Measurements from ENCODE around the gene ANKRD65.

The ANKRD65 gene

GRCh38 chr1:1423245-1423597 lies 2.1 kb upstream of the ANKRD65 start:
- TF ChIP-seq REST (IDR thresholded peaks at IDR 0.05; ENCODE audit: insufficient read depth in 1 of 2, low read depth in 2 of 2, low read length in 2 of 2) (no peak), SIN3A (IDR thresholded peaks at IDR 0.05; ENCODE audit: borderline replicate concordance, insufficient read depth, low read length) (no peak), POLR2AphosphoS5 (IDR thresholded peaks at IDR 0.05; ENCODE audit: low read depth, low read length) (no peak), TAF1 (IDR thresholded peaks at IDR 0.05; ENCODE audit: borderline replicate concordance, insufficient read depth, low read length) (no peak), FOXP2 (optimal IDR thresholded peaks at IDR 0.05; ENCODE audit: borderline replicate concordance, extremely low read depth, extremely low read length, insufficient read depth) (no peak)

GRCh38 chr1:1422465-1423244 lies 1.6 kb upstream of the ANKRD65 start:
- TF ChIP-seq FOXP2 (optimal IDR thresholded peaks at IDR 0.05; ENCODE audit: borderline replicate concordance, extremely low read depth, extremely low read length, insufficient read depth), result no peak
- TF ChIP-seq REST (IDR thresholded peaks at IDR 0.05; ENCODE audit: insufficient read depth in 1 of 2, low read depth in 2 of 2, low read length in 2 of 2), result no peak
- no peak for TF ChIP-seq SIN3A (IDR thresholded peaks at IDR 0.05; ENCODE audit: borderline replicate concordance, insufficient read depth, low read length)
- no peak for TF ChIP-seq TAF1 (IDR thresholded peaks at IDR 0.05; ENCODE audit: borderline replicate concordance, insufficient read depth, low read length)
- TF ChIP-seq POLR2AphosphoS5 (IDR thresholded peaks at IDR 0.05; ENCODE audit: low read depth, low read length), result no peak

- TF ChIP-seq SIN3A (IDR thresholded peaks at IDR 0.05; ENCODE audit: borderline replicate concordance, insufficient read depth, low read length), result no peak
- no peak for TF ChIP-seq FOXP2 (optimal IDR thresholded peaks at IDR 0.05; ENCODE audit: borderline replicate concordance, extremely low read depth, extremely low read length, insufficient read depth)
- TF ChIP-seq POLR2AphosphoS5 (IDR thresholded peaks at IDR 0.05; ENCODE audit: low read depth, low read length), result no peak
- no peak for TF ChIP-seq TAF1 (IDR thresholded peaks at IDR 0.05; ENCODE audit: borderline replicate concordance, insufficient read depth, low read length)
- TF ChIP-seq REST (IDR thresholded peaks at IDR 0.05; ENCODE audit: insufficient read depth in 1 of 2, low read depth in 2 of 2, low read length in 2 of 2), result no peak
Measured at GRCh38 chr1:1421907-1422464, 910 bp upstream of the ANKRD65 start.

GRCh38 chr1:1420654-1421141 lies 378 bp downstream of the ANKRD65 start:
- TF ChIP-seq TAF1 (IDR thresholded peaks at IDR 0.05; ENCODE audit: borderline replicate concordance, insufficient read depth, low read length) (no peak), FOXP2 (optimal IDR thresholded peaks at IDR 0.05; ENCODE audit: borderline replicate concordance, extremely low read depth, extremely low read length, insufficient read depth) (no peak), REST (IDR thresholded peaks at IDR 0.05; ENCODE audit: insufficient read depth in 1 of 2, low read depth in 2 of 2, low read length in 2 of 2) (no peak), SIN3A (IDR thresholded peaks at IDR 0.05; ENCODE audit: borderline replicate concordance, insufficient read depth, low read length) (no peak), POLR2AphosphoS5 (IDR thresholded peaks at IDR 0.05; ENCODE audit: low read depth, low read length) (no peak)

Measured in PFSK-1 (cell line).